ENCODE measurements around the gene STIMATE.

STIMATE gene

DNA sequence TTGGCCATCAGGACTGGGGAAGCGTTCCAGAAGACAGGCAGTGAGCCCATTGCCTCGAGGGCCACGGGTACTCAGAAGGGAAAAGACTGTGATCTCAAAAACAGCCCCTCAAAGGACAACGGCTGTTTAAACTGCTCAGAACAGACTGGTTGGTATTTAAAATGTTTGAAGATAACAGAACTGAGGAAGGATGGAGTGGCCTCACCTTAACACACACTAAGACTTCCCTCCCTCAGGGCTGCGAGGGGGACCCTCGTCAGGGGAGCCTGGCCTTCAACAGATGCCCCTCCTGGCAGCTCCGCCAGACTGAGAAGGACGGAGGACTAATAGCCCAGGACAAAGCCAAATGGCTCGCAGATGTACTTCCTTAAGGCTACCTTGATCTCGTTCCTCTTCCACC is 2.6 kb downstream of the STIMATE start:
- no peak for DNase-seq

DNA sequence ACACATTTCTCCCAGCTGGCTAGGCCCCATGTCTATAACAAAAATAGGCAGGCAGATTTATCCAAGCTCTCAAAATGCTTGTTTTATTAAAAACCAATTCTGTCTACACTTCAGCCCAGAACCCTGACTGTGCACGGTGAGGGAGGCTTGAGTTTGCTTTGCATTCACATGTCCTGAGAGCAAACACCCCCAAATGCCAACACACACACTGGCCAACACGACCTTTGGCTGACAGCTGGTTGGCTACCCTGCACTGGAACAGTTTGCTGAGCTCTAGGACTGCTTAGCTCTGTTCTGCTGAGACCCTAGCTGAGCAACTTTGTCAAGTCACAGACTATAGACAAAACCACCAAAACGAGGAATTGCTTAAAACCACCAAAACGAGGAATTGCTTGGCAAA is 3.6 kb downstream of the STIMATE start:
- DNase-seq = peak in 4 of 51 donors; percentile 6 to 24 (median 12)

DNA sequence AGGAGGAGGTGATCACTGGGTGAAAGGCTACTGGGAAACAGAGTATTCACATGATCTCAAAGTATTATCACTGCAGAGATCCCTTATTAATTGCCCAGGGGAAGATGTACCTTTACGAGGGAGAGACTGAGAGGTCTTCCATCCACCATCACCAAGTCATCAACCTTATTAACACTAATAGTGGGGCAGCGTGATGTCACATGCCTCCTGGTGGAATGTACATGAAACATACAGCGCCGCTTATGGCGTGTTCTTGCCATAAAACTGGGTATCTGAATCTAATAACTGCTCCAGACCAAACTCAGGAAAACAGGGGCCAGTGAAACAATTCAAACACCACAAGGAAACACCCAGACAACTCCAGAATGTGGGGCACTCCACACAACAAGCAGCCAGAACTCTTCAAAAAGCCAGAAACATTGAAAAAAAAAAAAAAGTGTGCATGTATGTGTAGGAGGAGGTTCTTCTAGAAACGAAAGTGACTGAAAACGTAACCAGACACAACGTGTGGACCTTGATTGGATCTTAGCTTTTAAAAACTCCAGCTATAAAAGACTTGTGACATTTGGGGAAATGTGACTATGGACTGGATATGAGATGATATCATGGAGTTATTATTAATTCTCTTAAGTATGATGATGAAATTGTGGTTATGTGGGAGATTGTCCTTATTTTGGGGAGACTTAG is 4.6 kb downstream of the STIMATE start:
- DNase-seq = no peak

DNA sequence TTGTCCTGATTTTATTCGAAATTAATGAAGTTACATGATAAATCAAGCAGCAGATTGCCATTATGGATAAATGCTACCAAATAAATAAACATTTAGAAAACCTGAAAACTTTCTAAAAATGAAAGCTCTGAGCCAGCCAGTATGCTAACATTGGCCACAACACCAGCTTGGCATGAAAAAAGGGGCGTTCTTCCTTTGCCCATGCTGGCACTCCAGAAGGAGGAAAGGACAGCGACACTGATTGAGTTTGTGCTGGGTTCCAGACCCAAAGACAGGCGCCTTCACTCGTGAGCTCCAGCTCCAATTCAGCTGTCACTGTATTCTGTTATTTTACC is 5.1 kb downstream of the STIMATE start:
- DNase-seq = no peak

DNA sequence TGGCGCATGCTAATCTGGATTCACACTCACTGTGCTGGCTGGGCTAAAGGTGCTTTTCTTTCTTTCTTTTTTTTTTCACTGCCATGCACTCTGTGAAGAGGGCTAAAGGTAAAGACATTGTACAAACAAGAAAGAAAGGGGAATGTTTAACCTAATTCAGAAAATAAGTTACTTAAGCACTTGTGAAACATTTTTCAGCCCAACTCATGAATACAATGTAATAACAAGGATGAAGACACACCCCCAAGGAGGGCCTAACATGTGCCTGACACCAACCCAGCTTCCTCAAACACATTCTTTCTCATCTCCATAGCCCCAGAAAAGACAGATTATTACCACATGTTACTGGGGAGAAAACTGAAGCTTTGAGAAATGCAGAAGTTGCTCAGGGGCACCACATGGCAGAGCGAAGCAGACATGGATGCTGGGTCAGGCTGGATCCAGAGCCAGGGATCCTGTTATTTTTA is 5.7 kb downstream of the STIMATE start:
- no peak for DNase-seq

DNA sequence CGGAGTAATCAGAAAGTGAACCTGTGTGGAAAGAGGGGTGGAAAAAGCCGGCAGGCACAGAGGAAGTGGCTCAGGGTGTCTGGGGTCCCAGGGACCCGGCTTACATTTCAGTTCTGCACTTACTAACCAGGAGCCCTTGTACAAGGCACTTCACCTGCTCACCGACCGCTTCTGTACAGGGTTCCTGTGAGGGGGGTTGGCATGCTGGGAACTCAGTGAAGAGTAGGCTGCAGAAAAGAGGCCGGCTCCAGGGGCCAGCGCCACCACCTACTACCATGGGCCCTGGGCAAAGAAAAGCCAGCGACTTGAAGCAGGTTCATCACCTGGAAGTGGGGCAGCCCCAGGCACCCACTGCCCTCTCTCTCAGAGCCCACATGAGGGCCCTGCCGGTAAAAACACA is 6.2 kb downstream of the STIMATE start:
- no peak for DNase-seq

DNA sequence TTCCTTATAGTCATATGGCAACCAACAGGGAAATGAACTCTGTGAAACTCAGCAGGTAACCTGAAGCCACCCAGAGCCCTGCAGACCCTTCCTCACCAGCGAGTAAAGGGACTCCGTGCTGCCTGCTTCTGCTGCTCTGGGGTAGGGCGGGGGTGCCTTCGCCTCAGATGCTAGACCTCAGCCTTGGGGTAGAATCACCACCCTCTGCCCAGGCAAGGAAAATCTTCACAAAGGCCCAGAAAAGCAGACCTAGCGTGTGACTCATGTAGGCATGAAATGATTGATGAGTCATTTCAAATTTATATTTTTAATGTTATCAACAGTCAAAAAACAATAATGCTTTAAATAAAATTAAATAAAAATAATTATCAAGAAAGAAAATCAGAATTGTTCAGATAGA is 6.6 kb downstream of the STIMATE start:
- no peak for DNase-seq

DNA sequence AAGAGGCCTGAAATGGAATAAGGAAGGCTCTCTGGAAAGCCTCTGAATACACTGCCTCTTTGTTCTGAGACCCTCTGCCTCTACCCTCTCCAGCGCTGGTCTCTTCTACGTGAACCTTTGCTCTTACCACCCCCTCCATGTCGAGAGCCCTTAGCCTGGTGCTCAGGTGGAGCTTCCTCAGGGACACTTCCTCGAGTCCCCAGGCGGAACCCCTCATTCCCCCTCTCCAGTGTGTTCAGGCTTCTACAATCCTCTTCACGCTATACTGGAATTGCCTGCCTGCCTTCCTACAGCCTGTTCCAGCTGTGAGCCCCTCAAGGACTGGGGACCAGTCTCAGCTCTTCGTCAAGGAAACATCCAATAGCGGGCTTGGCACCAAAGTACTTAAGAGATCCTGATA is 7.4 kb downstream of the STIMATE start:
- DNase-seq = no peak

DNA sequence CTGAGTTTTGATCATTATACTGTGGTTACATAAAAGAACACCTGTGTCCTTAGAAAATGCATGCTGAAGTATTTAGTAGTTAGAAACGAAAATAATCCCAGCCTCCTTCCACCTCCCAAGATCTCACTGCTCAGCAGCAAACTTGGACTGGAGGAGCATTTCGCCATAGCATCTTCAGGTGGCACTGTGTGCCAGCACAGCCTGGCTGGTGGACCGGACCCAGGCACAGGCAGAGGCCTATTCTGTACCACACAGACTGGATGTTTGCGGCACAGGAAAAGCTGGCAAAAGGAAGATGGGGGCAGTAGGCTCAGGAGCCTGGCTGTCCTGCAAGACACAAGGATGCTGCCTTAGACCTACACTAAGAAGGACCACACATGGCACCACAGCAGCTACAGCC is 10.2 kb downstream of the STIMATE start:
- no peak for DNase-seq

DNA sequence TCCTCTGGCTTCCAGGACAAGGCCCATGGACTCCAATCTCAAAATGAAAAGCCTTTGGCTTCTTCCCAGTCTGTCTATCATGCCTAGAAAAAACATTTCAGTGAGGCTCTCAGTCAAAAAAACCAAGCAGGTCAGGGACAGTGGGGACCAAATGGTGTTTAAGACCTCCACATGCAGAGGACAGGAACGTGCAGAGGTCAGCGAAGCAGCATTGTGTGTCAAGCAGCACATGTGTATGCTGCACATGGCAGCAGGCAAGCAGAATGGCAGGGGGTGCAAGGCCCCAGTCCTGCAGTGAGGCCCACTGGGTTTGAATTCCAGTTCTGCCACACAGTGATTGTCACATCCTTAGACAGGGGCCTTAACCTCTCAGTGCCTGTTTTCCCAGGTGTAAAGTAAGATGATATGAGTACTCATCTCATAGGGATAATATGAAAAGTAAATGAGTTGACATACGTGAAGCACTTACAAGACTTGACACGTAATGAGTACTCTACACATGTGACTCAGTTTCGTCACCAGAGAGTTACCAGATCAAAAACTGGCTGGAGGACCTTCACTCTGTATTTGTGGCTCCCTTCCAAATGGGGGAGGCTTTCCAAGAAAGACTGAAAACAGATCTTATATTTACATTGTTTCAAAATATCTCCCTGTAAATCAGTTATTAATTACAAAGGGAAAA is 11.2 kb downstream of the STIMATE start:
- DNase-seq = no peak

DNA sequence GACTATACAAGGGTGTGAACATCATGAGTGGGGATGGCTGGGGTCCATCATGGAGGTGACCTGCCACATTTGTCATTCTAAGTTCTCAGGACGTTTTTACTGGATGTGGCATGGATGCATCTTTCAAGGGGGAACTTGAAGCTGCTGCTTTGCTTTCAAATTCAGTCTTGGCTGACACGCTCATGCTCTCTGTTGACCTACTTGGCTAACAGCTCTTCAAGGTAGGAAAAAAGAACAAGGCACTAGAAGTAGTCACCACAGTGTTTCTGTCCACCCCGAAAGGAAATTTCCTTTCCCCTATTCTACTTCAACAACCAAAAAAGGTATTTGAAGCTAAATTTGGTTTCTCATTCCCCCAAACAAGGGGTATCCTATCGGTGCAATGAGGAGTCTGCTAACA is 15.0 kb downstream of the STIMATE start:
- DNase-seq = no peak

DNA sequence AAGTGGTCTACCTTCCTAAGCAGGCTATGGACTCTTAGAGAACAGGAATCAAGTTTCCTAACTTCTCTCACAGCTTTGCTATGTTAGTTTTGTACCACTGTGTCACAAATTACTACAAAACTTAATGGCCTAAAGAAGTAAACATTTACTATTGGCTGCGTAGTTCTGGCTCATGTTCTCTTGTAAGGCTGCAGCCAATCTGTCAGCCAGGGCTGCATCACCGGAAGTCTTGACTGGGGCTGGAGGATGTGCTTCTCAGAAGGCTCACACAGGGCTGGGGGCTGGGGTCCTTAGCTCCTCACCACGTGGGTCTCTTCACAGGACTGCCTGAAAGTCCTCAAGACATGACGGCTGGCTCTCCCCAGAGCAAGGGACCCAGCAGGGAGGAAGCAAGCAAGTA is 15.5 kb downstream of the STIMATE start:
- no peak for DNase-seq

DNA sequence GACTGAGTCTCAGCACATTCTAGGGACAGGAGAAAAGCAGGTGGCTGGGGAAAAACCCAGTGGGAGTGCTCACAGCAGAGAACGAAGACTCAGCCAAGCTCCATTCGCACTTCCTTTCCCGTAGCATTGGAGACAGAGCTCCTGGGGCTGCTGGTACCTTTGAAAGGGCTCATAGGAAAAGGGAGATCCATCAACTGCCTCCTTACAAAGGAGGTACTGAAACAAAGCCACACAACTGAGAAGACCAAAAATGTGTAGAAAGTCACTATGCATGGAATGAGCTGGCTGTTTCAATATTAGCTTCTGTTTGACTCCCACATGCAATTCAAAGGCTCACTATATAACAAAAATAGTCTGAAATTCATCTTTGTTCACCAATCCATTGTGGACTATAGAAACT is 16.9 kb downstream of the STIMATE start:
- no peak for DNase-seq

DNA sequence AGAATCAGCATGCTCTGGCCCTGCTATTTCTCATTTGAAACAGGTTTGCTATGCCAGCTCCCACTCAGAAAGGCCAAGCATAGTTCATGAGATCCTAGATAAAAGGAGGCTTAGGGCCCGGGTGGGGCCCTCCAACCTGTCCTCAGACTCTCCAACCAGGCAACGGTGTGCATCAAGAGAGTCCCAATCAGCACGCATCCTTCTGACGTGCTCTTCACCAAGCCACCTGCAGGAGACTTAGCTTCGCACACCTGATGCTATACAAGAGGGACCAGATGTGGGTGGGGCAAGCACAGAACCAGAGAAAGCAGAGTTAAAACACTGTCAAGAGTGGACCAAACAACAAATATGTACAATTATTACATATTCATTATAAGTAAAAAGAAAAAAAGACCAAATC is 17.3 kb downstream of the STIMATE start:
- DNase-seq = no peak

DNA sequence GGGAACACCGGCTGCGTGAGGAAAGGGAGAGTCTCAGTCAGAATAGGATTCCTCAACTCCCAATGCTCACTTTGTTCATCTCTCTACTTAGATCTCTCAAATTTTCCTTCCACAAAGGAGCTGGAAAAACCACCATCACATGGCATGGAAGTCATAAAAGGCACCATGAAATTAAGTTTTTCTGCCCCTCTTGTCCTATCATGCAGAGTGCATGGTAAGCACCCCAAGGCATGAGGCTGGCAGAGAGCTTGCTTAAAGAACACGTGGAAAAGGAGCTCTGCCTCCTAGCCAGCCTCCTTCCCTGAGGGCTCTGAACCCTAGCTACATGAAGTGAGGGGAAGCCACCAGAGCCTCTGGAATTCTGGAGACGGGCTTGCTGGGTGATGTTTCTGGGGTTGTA is 17.8 kb downstream of the STIMATE start:
- no peak for DNase-seq

DNA sequence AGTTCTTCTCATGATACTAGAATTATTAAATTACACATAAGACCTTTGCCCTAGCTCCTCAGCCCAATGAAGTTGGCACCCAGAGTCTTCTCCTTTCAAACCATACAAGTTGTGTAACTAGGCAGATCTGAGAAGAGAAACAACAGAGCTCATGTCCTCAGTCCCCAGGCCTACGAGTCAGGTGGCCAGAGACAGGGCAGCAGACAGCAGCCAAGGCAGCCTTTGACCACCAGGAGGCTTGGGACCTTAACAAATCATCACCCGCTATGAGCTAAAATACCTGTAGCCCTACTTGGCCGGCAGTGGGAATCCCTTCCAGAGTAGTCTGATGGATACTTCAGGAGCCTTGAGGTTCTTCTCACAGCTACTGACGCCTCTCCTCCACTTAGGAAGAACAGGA is 18.3 kb downstream of the STIMATE start:
- DNase-seq = no peak

DNA sequence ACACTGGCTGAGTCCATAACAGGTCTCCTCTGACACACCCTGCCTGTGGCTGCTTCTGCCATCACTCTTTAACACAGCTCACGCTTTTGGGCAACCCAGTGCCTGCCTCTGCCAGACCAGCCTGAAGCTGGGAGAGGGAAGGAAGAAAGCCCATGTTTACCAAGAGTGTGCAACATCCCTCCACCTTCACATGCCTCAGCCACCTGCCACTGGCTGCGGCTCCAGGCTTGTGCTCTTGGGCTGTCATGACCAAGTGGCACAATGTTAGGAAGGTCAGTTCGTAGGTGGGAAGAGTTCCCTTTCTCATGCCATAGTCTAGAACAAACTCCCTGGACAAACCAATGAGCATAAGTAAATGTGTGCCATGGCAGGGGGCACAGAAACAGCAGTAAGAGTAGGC is 20.3 kb downstream of the STIMATE start:
- DNase-seq = no peak

DNA sequence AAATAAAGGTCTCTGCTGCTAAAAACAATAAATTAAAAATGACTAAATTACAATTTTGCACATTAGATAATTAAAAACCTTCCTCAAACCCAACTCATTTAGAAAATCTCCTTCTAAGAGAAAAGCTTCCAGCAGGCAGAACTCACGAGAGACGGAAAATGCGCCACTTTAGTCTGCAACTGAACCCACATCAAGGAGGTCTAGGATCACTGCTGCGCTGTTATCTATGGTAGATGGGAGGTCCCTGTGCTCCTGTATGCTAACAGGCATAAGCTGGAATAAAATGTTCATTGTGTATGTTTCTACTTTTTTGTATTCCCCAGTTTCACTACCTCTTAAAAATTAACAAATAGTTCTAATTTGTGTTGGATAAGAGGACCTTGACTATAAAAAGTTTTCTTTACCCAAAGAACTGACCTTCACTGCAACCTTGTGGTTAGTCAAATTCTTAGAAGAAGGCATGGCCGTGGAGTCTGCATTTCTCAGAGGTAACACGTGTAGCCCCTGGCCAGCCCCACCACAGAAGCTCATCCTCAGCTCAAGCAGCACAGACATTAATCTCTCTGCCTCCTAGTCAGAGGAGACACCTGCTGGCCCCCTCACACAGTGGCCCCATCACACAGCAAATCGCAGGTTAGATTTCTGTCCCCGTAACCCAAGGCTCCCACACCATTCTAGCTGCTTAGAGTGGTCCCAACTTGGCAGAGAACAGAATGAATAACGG is 22.3 kb downstream of the STIMATE start:
- no peak for DNase-seq

DNA sequence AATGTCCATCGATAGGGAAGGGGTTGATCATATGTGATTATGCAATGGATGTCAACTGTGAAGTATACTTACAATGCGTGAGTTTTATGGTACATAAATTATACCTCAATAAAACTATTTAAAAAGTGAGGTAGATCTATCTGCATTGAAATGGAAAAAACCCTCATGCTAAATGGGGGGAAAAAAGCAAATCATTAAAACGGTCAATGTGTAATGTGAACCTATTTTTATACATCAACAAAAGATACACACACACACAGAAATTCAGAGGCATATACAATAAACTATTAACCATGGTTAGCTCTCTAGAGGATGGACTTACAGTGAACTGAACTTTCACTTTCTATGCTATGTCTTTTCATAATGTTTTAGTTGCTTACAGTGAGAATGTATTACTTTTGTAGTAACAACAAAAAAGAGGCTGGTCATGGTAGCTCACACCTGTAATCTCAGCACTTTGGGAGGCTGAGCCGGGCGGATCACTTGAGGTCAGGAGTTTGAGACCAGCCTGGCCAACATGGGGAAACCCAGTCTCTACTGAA is 23.1 kb downstream of the STIMATE start:
- no peak for DNase-seq

DNA sequence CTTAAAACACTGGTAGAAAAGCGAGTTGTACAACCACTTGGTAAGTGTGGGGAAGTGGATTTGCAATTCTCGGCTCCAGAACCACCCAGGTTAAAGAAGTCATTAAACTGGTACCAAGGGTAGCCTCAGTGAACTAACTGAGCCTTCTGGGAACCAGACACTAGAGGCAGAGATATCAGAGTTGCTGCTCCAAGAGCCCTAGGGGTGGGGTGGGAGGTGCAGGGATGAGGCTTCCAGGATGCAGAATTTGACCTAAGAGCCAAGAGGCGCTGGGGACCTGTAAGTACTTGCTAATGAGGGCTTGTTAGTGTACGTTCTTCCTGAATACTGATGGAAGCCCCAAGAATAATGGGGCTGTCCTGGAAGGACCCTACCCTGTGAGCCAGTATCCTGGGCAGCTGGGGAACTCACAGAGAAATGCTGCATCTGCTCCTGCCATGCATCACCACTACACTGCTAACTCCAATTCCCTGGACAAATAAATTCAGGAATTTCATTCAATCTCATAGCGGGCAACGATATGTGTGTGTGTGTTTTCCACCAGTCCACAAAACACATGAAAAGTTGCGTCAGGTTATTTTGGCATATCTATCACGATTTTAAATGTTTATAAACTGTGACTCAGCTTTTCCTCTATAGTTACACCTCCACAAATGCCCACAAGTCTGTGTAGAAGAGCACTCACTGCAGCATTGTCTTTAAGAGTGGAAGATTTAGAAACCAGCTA is 23.8 kb downstream of the STIMATE start:
- peak in 5 of 51 donors; percentile 16 to 28 (median 25) for DNase-seq

DNA sequence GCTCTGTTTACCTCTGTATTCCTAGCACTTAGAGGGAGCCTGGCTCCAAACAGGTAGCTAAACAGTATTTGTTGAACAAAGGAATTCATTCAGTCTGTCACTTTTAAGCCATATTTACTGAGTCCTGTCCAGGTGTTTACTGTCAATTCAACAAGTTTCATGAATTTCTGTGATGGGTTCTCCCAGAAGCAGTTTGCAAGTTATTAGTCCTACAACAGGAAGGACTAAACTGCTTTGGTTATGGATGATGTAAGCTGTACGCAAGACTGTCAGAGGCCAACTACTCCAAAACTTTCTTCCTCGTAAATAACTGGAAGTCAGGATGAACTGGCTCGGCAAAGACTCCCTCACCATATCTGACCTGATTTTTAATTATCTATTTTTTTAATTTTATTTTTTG is 25.1 kb downstream of the STIMATE start:
- DNase-seq = no peak

DNA sequence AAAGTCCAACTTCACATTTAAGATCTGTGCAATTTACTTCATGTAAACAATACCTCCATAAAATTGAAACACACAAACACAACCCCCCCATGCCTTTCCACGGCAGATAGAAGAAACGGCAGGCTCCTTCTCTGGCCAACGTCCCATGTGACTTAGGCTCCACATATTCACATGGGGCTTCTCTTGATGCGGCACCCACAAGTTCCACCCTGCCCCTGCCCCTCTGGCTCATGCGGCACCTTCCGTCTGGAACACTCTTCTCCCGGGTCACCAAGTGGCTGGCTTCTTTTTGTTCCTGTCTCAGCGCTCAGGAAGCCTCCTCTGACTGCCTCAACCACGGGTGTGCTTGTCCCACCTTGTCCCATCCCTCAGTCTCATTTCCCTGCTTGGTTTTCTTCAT is 25.6 kb downstream of the STIMATE start:
- no peak for DNase-seq

Data from hypothalamus (tissue), 51 donors.